Astrocyte (in vitro differentiated cells and primary cell): Measurements from ENCODE around the gene HMX2. TPM values are rescaled to one million over a fixed set of nuclear protein-coding genes. Genes with fewer than 3 reads are reported as not detected.

Experiments
- DNase-seq: peaks from one replicate; pipeline ENCODE4 v3.0.0-alpha.2; 2010; ENCODE audit warnings: low read depth
- FAIRE-seq: peaks from 2 replicates; lab custom pipeline; 2011; peaks lifted over from hg19 to GRCh38; lab: Jason Lieb, UNC
- H2AFZ ChIP-seq: 2 replicates; pipeline ENCODE4 v1.6.0; 2012; ENCODE audit warnings: low read depth, low read length, inconsistent platforms
- H3K27ac ChIP-seq: 2 replicates; pipeline ENCODE4 v1.5.1; 2011; ENCODE audit warnings: low read depth, low read length, inconsistent platforms
- H3K27me3 ChIP-seq: 2 replicates; pipeline ENCODE4 v1.6.0; 2011; ENCODE audit warnings: low read length, inconsistent platforms; ENCODE audit not compliant: insufficient read depth
- H3K36me3 ChIP-seq: 2 replicates; pipeline ENCODE4 v1.5.1; 2011; ENCODE audit warnings: low read length, inconsistent platforms; ENCODE audit not compliant: insufficient read depth
- H3K4me1 ChIP-seq: 2 replicates; pipeline ENCODE4 v1.5.1; 2011; ENCODE audit warnings: low read length, inconsistent platforms; ENCODE audit not compliant: insufficient read depth
- H3K4me2 ChIP-seq: 2 replicates; pipeline ENCODE4 v1.6.0; 2012; ENCODE audit warnings: low read length, inconsistent platforms
- H3K4me3 ChIP-seq: 2 replicates; pipeline ENCODE4 v1.5.1; 2011; ENCODE audit warnings: low read depth, mild to moderate bottlenecking, low read length, inconsistent platforms; ENCODE audit not compliant: insufficient read depth
- H3K79me2 ChIP-seq: 2 replicates; pipeline ENCODE4 v1.6.0; 2012; ENCODE audit warnings: mild to moderate bottlenecking, low read length, inconsistent platforms; ENCODE audit not compliant: insufficient read depth
- H3K9ac ChIP-seq: 2 replicates; pipeline ENCODE4 v1.6.0; 2012; ENCODE audit warnings: mild to moderate bottlenecking, low read length, inconsistent platforms
- H3K9me3 ChIP-seq: 2 replicates; pipeline ENCODE4 v1.5.1; 2012; ENCODE audit warnings: low read depth, mild to moderate bottlenecking, low read length, inconsistent platforms; ENCODE audit not compliant: insufficient read depth
- H4K20me1 ChIP-seq: 2 replicates; pipeline ENCODE4 v1.6.0; 2012; ENCODE audit warnings: low read length, inconsistent platforms; ENCODE audit not compliant: insufficient read depth
- H3K27ac Mint-ChIP-seq: one replicate; pipeline ENCODE4 v1.8.0; 2021; ENCODE audit warnings: mild to moderate bottlenecking, mixed read lengths; ENCODE audit not compliant: unreplicated experiment
- H3K27me3 Mint-ChIP-seq: one replicate; pipeline ENCODE4 v1.8.0; 2021; ENCODE audit warnings: low read depth, mixed read lengths; ENCODE audit not compliant: unreplicated experiment
- H3K36me3 Mint-ChIP-seq: one replicate; pipeline ENCODE4 v1.8.0; 2021; ENCODE audit warnings: low read depth, mixed read lengths; ENCODE audit not compliant: unreplicated experiment
- H3K4me1 Mint-ChIP-seq: one replicate; pipeline ENCODE4 v1.8.0; 2021; ENCODE audit warnings: low read depth, mixed read lengths; ENCODE audit not compliant: unreplicated experiment
- H3K4me3 Mint-ChIP-seq: one replicate; pipeline ENCODE4 v1.8.0; 2021; ENCODE audit warnings: mild to moderate bottlenecking, moderate library complexity, mixed read lengths; ENCODE audit not compliant: unreplicated experiment
- H3K9me3 Mint-ChIP-seq: one replicate; pipeline ENCODE4 v1.8.0; 2021; ENCODE audit warnings: mild to moderate bottlenecking, mixed read lengths; ENCODE audit not compliant: unreplicated experiment
- CTCF ChIP-seq: IDR thresholded peaks from 2 replicates; pipeline ENCODE4 v1.5.1; 2011; ENCODE audit warnings: low read depth, mild to moderate bottlenecking, inconsistent platforms, low read length, moderate library complexity; ENCODE audit not compliant: insufficient read depth
- EZH2 ChIP-seq: IDR thresholded peaks from 2 replicates; pipeline ENCODE4 v1.6.1; 2012; ENCODE audit warnings: mild to moderate bottlenecking, low read length, inconsistent platforms; ENCODE audit not compliant: insufficient read depth
- total RNA-seq: library from RNA; stranded (reverse); gene quantifications from 2 replicates; pipeline ENCODE4 v1.2.1, GENCODE V29; 2021

Gene HMX2
- total RNA-seq, 1 donor from 2014 or later: not detected

GRCh38 chr10:123144697-123145541 lies 3.0 kb upstream of the HMX2 start:
- no peak overlapping the region for H3K9ac ChIP-seq
- no peak overlapping the region for H3K27ac Mint-ChIP-seq
- H3K79me2 ChIP-seq: no peaks in the 10 kb centered on the region
- H4K20me1 ChIP-seq: peaks cover 29% of the 10 kb centered on the region
- H3K27me3 Mint-ChIP-seq: peaks cover 73% of the 10 kb centered on the region
- H3K27ac ChIP-seq: no peak overlapping the region
- H3K36me3 Mint-ChIP-seq: peaks cover 2% of the 10 kb centered on the region
- H3K4me1 Mint-ChIP-seq: no peaks in the 10 kb centered on the region
- no peak overlapping the region for H2AFZ ChIP-seq
- H3K4me3 Mint-ChIP-seq: no peak overlapping the region
- no peaks in the 10 kb centered on the region for H3K36me3 ChIP-seq
- no peaks in the 10 kb centered on the region for H3K4me1 ChIP-seq
- H3K9me3 ChIP-seq: peaks cover 1% of the 10 kb centered on the region
- no peak overlapping the region for H3K4me3 ChIP-seq
- DNase-seq (no peak), FAIRE-seq (no peak)
- H3K27me3 ChIP-seq: peaks cover 96% of the 10 kb centered on the region
- TF ChIP-seq CTCF (no peak), EZH2 (no peak)
- no peak overlapping the region for H3K4me2 ChIP-seq
- H3K9me3 Mint-ChIP-seq: peaks cover 25% of the 10 kb centered on the region

DNA sequence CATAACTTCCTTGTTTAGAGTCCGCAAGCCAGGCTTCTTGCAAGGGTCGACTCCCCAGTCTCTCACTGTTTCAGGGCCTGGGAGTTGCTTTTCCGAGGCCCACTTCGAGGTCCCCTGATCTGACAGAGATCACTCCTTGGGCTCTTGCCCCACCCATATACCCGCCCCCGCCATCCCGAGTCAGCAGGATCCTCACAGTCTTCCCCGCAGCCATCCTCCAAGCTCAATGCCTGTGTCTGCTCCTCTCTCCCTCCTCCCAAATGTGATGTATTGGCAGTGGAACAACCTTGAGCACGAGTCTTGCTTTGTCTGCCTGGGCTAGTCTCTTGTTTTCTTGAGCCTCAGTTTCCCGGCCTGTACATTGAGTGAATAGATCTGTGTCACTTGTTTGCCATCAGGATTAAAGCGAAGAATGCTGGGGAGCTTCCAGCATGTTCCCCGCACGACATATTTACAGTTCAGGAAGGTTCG lies 2.4 kb upstream of the HMX2 start:
- no peak overlapping the region for H3K4me2 ChIP-seq
- no peak for FAIRE-seq

More for the DNA sequence above, 2.4 kb upstream of the HMX2 start:
- peaks cover 26% of the 10 kb centered on the region for H3K9me3 Mint-ChIP-seq
- H3K27me3 Mint-ChIP-seq: peaks cover 73% of the 10 kb centered on the region
- Histone ChIP-seq H3K27me3 (peaks cover 96% of the 10 kb centered on the region), H3K9me3 (no peaks in the 10 kb centered on the region), H3K9ac (no peak overlapping the region), H3K4me3 (no peak overlapping the region), H3K4me1 (peaks cover under 1% of the 10 kb centered on the region), H4K20me1 (peaks cover 25% of the 10 kb centered on the region), H2AFZ (no peak overlapping the region), H3K36me3 (no peaks in the 10 kb centered on the region), H3K27ac (no peak overlapping the region), H3K79me2 (no peaks in the 10 kb centered on the region)
- no peak overlapping the region for H3K4me3 Mint-ChIP-seq
- H3K4me1 Mint-ChIP-seq: no peaks in the 10 kb centered on the region
- H3K27ac Mint-ChIP-seq: no peak overlapping the region
- H3K36me3 Mint-ChIP-seq: peaks cover 4% of the 10 kb centered on the region
- DNase-seq: no peak
- TF ChIP-seq CTCF (no peak), EZH2 (no peak)
